Activated CD4-positive, alpha-beta T cell treated with anti-CD3 and anti-CD28 coated beads for 36 hours (primary cell): ENCODE measurements around the gene GLRX2. TPM values are rescaled to one million over a fixed set of nuclear protein-coding genes. Genes with fewer than 3 reads are reported as not detected.
A peak's percentile ranks its signal among the peaks of the same experiment; 100 is the strongest.

ENCODE experiments used
- ATAC-seq: fragments of 200-7000 bp; cut with Tn5 transposase; one replicate; pipeline ENCODE4 v1.10.0; 2021; ENCODE audit warnings: mild to moderate bottlenecking, moderate library complexity
- CTCF ChIA-PET: fragments of 350-600 bp; sonication (Branson Sonifier 250); formaldehyde crosslinking; loops from one replicate; lab custom pipeline; 2021; ENCODE audit warnings: antibody characterized with exemption; lab: Charles Lee
- POLR2A ChIA-PET: fragments of 350-600 bp; sonication (Branson Sonifier 250); formaldehyde crosslinking; loops from one replicate; lab custom pipeline; 2021; ENCODE audit warnings: antibody characterized with exemption, inconsistent platforms; lab: Charles Lee
- DNase-seq: peaks from one replicate; pipeline ENCODE4 v3.0.0-alpha.2; 2020
- H3K27ac Mint-ChIP-seq: one replicate; pipeline ENCODE4 v1.8.0; 2021; ENCODE audit warnings: mixed read lengths
- H3K27me3 Mint-ChIP-seq: one replicate; pipeline ENCODE4 v1.8.0; 2021; ENCODE audit warnings: mixed read lengths
- H3K36me3 Mint-ChIP-seq: one replicate; pipeline ENCODE4 v1.8.0; 2021; ENCODE audit warnings: low read depth, mixed read lengths
- H3K4me1 Mint-ChIP-seq: one replicate; pipeline ENCODE4 v1.8.0; 2021; ENCODE audit warnings: mixed read lengths
- H3K4me3 Mint-ChIP-seq: one replicate; pipeline ENCODE4 v1.8.0; 2021; ENCODE audit warnings: mild to moderate bottlenecking, moderate library complexity, mixed read lengths
- H3K9me3 Mint-ChIP-seq: one replicate; pipeline ENCODE4 v1.8.0; 2021; ENCODE audit warnings: low read depth, mixed read lengths
- intact Hi-C, 2 experiments: fragments of 100-400 bp; cut with DNase I in 1 of 2; cut with micrococcal nuclease in 1 of 2; formaldehyde crosslinking; loops; one replicate each; pipeline versions ENCODE4 v1.14.2 to v1.15.1; 2022 to 2024; cut with DNase I, micrococcal nuclease
- total RNA-seq, 2 experiments: library from RNA; stranded (reverse); gene quantifications; one replicate each; pipeline ENCODE4 v1.2.3, GENCODE V29; 2021

Gene GLRX2
- total RNA-seq: 10 to 100 TPM; 29.8 to 30.2 TPM

- ChIA-PET CTCF (interaction anchor here (0.6 to 1.3 kb wide), 4 partner anchors 16 to 630 kb away, joined by 3 read pairs; partner anchors contain the start of gene CDC73), POLR2A (interaction anchor here (1.0 to 1.8 kb wide), 2 partner anchors 18 to 46 kb away, joined by 4 to 5 read pairs; partner anchors contain the start of genes RO60 and UCHL5)
- Mint-ChIP-seq H3K4me3 (peak within 1 kb of the TSS; percentile 88), H3K36me3 (peaks cover 3% of the 10 kb centered on the region), H3K9me3 (no peaks in the 10 kb centered on the region), H3K4me1 (peaks cover 14% of the 10 kb centered on the region), H3K27me3 (no peaks in the 10 kb centered on the region), H3K27ac (peak within 1 kb of the TSS; percentile 78)
- ATAC-seq: peak; percentile 91
- peak; percentile 75 for DNase-seq
- intact Hi-C loops: loop anchor here (1.0 to 5.0 kb wide), 6 partner anchors 16 to 298 kb away; partner anchors contain the start of genes RO60 (in 2 of the 2), UCHL5 (in 2 of the 2), CDC73 (in 1 of the 2) and RGS2 (in 1 of the 2)
Measured at GRCh38 chr1:193104907-193105820, at the start of gene GLRX2. Gene GLRX2, minus strand, starts transcription at chr1:193105414. Its CDS starts 32 bp downstream, at chr1:193105382.

GRCh38 chr1:193144999-193145398 is 39.8 kb upstream of the GLRX2 start:
- DNase-seq (no peak), ATAC-seq (no peak)
- intact Hi-C loops: no loop called here
- ChIA-PET POLR2A (no interaction called here), CTCF (no interaction called here)
- Mint-ChIP-seq H3K4me1 (peaks cover 15% of the 10 kb centered on the region), H3K36me3 (peaks cover 32% of the 10 kb centered on the region), H3K4me3 (no peak overlapping the region), H3K27ac (no peak overlapping the region), H3K27me3 (no peaks in the 10 kb centered on the region), H3K9me3 (no peaks in the 10 kb centered on the region)

- ATAC-seq (no peak), DNase-seq (no peak)
- CTCF ChIA-PET: no interaction called here
- no peak overlapping the region for H3K4me3 Mint-ChIP-seq
- H3K9me3 Mint-ChIP-seq: no peaks in the 10 kb centered on the region
- no peaks in the 10 kb centered on the region for H3K27me3 Mint-ChIP-seq
- POLR2A ChIA-PET: no interaction called here
- peaks cover 16% of the 10 kb centered on the region for H3K4me1 Mint-ChIP-seq
- H3K36me3 Mint-ChIP-seq: peaks cover 37% of the 10 kb centered on the region
- intact Hi-C loops: no loop called here
- H3K27ac Mint-ChIP-seq: no peak overlapping the region
Measured at GRCh38 chr1:193144361-193144938, 39.2 kb upstream of the GLRX2 start.

- Mint-ChIP-seq H3K9me3 (no peaks in the 10 kb centered on the region), H3K4me1 (peaks cover 18% of the 10 kb centered on the region), H3K36me3 (peaks cover 40% of the 10 kb centered on the region), H3K27ac (no peak overlapping the region), H3K4me3 (no peak overlapping the region), H3K27me3 (no peaks in the 10 kb centered on the region)
- ChIA-PET POLR2A (no interaction called here), CTCF (interaction anchor here (0.9 to 1.2 kb wide), 4 partner anchors 9 to 47 kb away, joined by 3 to 6 read pairs (median 3); partner anchors contain the start of gene CDC73)
- intact Hi-C loops: no loop called here
- ATAC-seq (no peak), DNase-seq (no peak)
Measured at GRCh38 chr1:193143285-193143684, 38.1 kb upstream of the GLRX2 start.

GRCh38 chr1:193142409-193142808 is 37.2 kb upstream of the GLRX2 start:
- Mint-ChIP-seq H3K27ac (no peak overlapping the region), H3K36me3 (peaks cover 44% of the 10 kb centered on the region), H3K9me3 (no peaks in the 10 kb centered on the region), H3K27me3 (no peaks in the 10 kb centered on the region), H3K4me1 (peaks cover 18% of the 10 kb centered on the region), H3K4me3 (no peak overlapping the region)
- POLR2A ChIA-PET: interaction anchor here (0.7 kb wide), 1 partner anchor 49 kb away, joined by 5 read pairs; no protein-coding TSS in a partner anchor
- DNase-seq (no peak), ATAC-seq (no peak)
- intact Hi-C loops: no loop called here
- CTCF ChIA-PET: interaction anchor here (0.8 to 0.9 kb wide), 3 partner anchors 8 to 64 kb away, joined by 3 read pairs; no protein-coding TSS in a partner anchor

GRCh38 chr1:193141804-193142203 is 36.6 kb upstream of the GLRX2 start:
- no peak for DNase-seq
- peak overlapping the region; percentile 55 for H3K27ac Mint-ChIP-seq
- H3K36me3 Mint-ChIP-seq: peaks cover 47% of the 10 kb centered on the region
- H3K27me3 Mint-ChIP-seq: no peaks in the 10 kb centered on the region
- peaks cover 19% of the 10 kb centered on the region for H3K4me1 Mint-ChIP-seq
- intact Hi-C loops: no loop called here
- H3K4me3 Mint-ChIP-seq: no peak overlapping the region
- ATAC-seq: peak; percentile 55
- no peaks in the 10 kb centered on the region for H3K9me3 Mint-ChIP-seq
- CTCF ChIA-PET: interaction anchor here (0.8 kb wide), 1 partner anchor 64 kb away, joined by 3 read pairs; no protein-coding TSS in a partner anchor
- POLR2A ChIA-PET: interaction anchor here (0.7 kb wide), 1 partner anchor 49 kb away, joined by 5 read pairs; no protein-coding TSS in a partner anchor

GRCh38 chr1:193140254-193140653 is 35.0 kb upstream of the GLRX2 start:
- ChIA-PET POLR2A (no interaction called here), CTCF (no interaction called here)
- H3K4me1 Mint-ChIP-seq: peaks cover 22% of the 10 kb centered on the region
- no peak overlapping the region for H3K4me3 Mint-ChIP-seq
- no peak overlapping the region for H3K27ac Mint-ChIP-seq
- no peaks in the 10 kb centered on the region for H3K9me3 Mint-ChIP-seq
- intact Hi-C loops: no loop called here
- no peaks in the 10 kb centered on the region for H3K27me3 Mint-ChIP-seq
- H3K36me3 Mint-ChIP-seq: peaks cover 52% of the 10 kb centered on the region
- DNase-seq (no peak), ATAC-seq (no peak)

GRCh38 chr1:193131266-193131860 is 26.1 kb upstream of the GLRX2 start:
- H3K27ac Mint-ChIP-seq: peak overlapping the region; percentile 66
- ATAC-seq: peak; percentile 91
- POLR2A ChIA-PET: no interaction called here
- H3K9me3 Mint-ChIP-seq: no peaks in the 10 kb centered on the region
- no peaks in the 10 kb centered on the region for H3K27me3 Mint-ChIP-seq
- DNase-seq: no peak
- peaks cover 33% of the 10 kb centered on the region for H3K4me1 Mint-ChIP-seq
- H3K36me3 Mint-ChIP-seq: peaks cover 41% of the 10 kb centered on the region
- H3K4me3 Mint-ChIP-seq: no peak overlapping the region
- CTCF ChIA-PET: no interaction called here
- intact Hi-C loops: no loop called here

- ChIA-PET POLR2A (no interaction called here), CTCF (interaction anchor here (0.8 kb wide), 1 partner anchor 58 kb away, joined by 4 read pairs; no protein-coding TSS in a partner anchor)
- no peak overlapping the region for H3K27ac Mint-ChIP-seq
- H3K27me3 Mint-ChIP-seq: no peaks in the 10 kb centered on the region
- peaks cover 2% of the 10 kb centered on the region for H3K9me3 Mint-ChIP-seq
- no peak overlapping the region for H3K4me3 Mint-ChIP-seq
- ATAC-seq: no peak
- peaks cover 21% of the 10 kb centered on the region for H3K36me3 Mint-ChIP-seq
- intact Hi-C loops: loop anchor here in 1 of 2 experiments (10.0 kb wide), 2 partner anchors 551 to 651 kb away; partner anchors contain the start of gene RGS1
- H3K4me1 Mint-ChIP-seq: peaks cover 50% of the 10 kb centered on the region
- no peak for DNase-seq
Measured at GRCh38 chr1:193125369-193125768, 20.2 kb upstream of the GLRX2 start.

GRCh38 chr1:193123751-193124150 is 18.5 kb upstream of the GLRX2 start:
- no peak for DNase-seq
- intact Hi-C loops: loop anchor here (5.0 to 10.0 kb wide), 3 partner anchors 549 to 1174 kb away; partner anchors contain the start of gene RGS1 (in 1 of the 2)
- CTCF ChIA-PET: interaction anchor here (0.7 to 1.9 kb wide), 9 partner anchors 11 to 1454 kb away, joined by 3 to 9 read pairs (median 3); partner anchors contain the start of gene UCHL5

More at GRCh38 chr1:193123751-193124150, 18.5 kb upstream of the GLRX2 start:
- peaks cover 2% of the 10 kb centered on the region for H3K9me3 Mint-ChIP-seq
- peak overlapping the region; percentile 96 for H3K27ac Mint-ChIP-seq
- ATAC-seq: no peak
- H3K4me3 Mint-ChIP-seq: peak overlapping the region; percentile 91
- peaks cover 53% of the 10 kb centered on the region for H3K4me1 Mint-ChIP-seq
- peaks cover 17% of the 10 kb centered on the region for H3K36me3 Mint-ChIP-seq
- no peaks in the 10 kb centered on the region for H3K27me3 Mint-ChIP-seq
- POLR2A ChIA-PET: interaction anchor here (0.7 to 1.4 kb wide), 3 partner anchors 19 to 161 kb away, joined by 3 to 4 read pairs (median 3); partner anchors contain the start of gene GLRX2
